Keratinocyte (primary cell): ENCODE results near the gene LSM10.

ENCODE experiments used
- EZH2 ChIP-seq: IDR thresholded peaks from one replicate; pipeline ENCODE4 v1.6.1; 2012; ENCODE audit warnings: inconsistent platforms, mild to moderate bottlenecking, low read length, moderate library complexity
- TF ChIP-seq, protein P1 (sequence below), 3 experiments: IDR thresholded peaks in 1 of 3; conservative IDR thresholded peaks in 1 of 3; optimal IDR thresholded peaks in 1 of 3; 2 replicates in 2 of 3; 3 replicates in 1 of 3; pipeline versions ENCODE3 to v1.5.1; 2011; ENCODE audit warnings: low read length in 3 of 3, mild to moderate bottlenecking in 3 of 3, moderate library complexity in 2 of 3, control low read depth in 1 of 3, inconsistent platforms in 1 of 3; ENCODE audit not compliant: insufficient read depth in 2 of 3; ENCODE audit errors: extremely low read depth in 1 of 3

- TF ChIP-seq, protein P1, sequence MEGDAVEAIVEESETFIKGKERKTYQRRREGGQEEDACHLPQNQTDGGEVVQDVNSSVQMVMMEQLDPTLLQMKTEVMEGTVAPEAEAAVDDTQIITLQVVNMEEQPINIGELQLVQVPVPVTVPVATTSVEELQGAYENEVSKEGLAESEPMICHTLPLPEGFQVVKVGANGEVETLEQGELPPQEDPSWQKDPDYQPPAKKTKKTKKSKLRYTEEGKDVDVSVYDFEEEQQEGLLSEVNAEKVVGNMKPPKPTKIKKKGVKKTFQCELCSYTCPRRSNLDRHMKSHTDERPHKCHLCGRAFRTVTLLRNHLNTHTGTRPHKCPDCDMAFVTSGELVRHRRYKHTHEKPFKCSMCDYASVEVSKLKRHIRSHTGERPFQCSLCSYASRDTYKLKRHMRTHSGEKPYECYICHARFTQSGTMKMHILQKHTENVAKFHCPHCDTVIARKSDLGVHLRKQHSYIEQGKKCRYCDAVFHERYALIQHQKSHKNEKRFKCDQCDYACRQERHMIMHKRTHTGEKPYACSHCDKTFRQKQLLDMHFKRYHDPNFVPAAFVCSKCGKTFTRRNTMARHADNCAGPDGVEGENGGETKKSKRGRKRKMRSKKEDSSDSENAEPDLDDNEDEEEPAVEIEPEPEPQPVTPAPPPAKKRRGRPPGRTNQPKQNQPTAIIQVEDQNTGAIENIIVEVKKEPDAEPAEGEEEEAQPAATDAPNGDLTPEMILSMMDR (optimal IDR thresholded peaks at IDR 0.05 in 1 of 3, IDR thresholded peaks at IDR 0.05 in 1 of 3, conservative IDR thresholded peaks at IDR 0.05 in 1 of 3; ENCODE audit: extremely low read depth in 1 of 3, insufficient read depth in 2 of 3, low read length in 3 of 3), result no peak
- TF ChIP-seq EZH2, result no peak
These were observed 49.7 kb upstream of the LSM10 start for GRCh38 chr1:36447450-36447849.
